Measurements from ENCODE around the gene STK33.

The STK33 gene

DNA sequence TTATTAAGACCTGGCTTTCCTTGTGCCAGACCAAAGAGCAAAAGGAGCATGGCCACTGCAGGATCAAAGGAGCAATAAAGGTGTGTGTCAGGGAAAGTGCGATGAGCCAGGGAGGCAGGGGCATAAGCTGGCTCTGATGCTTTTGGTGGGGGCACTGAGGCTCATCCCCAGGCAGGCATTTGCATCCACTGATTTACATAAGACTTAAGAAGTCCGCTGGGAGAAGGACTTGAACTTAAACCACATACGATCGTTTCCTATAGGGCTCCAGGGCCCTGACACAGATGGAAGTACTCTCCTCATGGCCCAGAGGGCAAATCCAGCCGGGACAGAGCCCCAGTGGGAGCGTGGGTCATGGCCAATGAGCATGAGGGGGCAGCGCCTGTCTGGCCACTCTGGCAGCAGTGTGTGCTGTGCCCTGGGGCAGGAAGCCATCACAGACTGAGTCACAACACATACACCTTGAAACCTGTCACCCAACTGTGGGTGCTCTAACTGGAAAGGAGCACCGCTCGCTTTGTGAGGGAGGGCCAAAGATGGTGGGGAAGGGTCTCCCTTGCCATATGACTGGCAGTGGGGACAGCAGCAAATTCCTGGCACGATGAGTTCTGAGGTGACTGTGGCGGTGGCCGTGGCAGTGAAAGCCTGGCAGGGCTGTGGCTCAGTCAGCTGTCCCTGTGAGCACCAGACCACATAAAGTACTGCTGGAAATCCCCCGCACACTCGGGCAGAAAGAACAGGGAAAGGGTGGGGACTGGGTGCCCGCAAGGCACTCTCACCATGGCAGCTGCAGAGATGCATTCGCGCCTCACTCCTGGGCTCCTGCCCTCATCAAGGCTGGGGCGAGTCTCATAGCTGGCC, 251.0 kb downstream of the STK33 start:
- Histone ChIP-seq H3K4me1 (ENCODE audit: control insufficient read depth, insufficient read depth, low read length) (no peaks in the 10 kb centered on the region; the same call in 1 of the 2 replicates), H3K36me3 (ENCODE audit: control insufficient read depth, insufficient read depth, low read length) (no peaks in the 10 kb centered on the region), H3K4me3 (ENCODE audit: low read depth, low read length) (no peak overlapping the region), H3K9me3 (ENCODE audit: control insufficient read depth, insufficient read depth, low read length) (no peaks in the 10 kb centered on the region), H3K27me3 (ENCODE audit: control insufficient read depth, insufficient read depth, low read length) (no peaks in the 10 kb centered on the region), H3K9ac (ENCODE audit: low read depth, low read length) (no peak overlapping the region), H3K27ac (ENCODE audit: low read depth, low read length) (no peak overlapping the region)

DNA sequence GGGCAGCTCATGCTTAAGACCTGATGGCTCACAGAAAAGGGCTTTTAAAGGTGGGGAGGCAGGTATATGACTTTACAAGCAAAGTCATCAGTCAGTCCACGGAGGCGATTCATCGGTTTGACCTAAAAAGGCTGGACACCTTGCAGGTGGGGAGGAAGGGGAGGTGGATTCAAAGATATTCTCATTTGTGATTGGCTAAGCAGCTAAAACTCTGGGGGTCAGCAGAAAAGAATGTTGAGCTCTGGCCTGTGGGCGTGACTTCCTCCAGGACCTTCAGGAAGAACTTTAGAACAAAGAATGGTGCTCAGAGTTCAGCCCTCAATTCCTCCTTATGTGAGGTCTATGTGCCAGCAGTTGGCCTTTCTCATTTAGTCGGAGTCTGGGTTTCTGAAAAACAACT, 252.0 kb downstream of the STK33 start:
- Histone ChIP-seq H3K4me3 (ENCODE audit: low read depth, low read length) (no peak overlapping the region), H3K9me3 (ENCODE audit: control insufficient read depth, insufficient read depth, low read length) (no peaks in the 10 kb centered on the region), H3K9ac (ENCODE audit: low read depth, low read length) (no peak overlapping the region), H3K27me3 (ENCODE audit: control insufficient read depth, insufficient read depth, low read length) (no peaks in the 10 kb centered on the region), H3K36me3 (ENCODE audit: control insufficient read depth, insufficient read depth, low read length) (no peaks in the 10 kb centered on the region), H3K4me1 (ENCODE audit: control insufficient read depth, insufficient read depth, low read length) (no peaks in the 10 kb centered on the region; the same call in 1 of the 2 replicates), H3K27ac (ENCODE audit: low read depth, low read length) (no peak overlapping the region)

Measured in HUES48 (cell line).